RWPE1 (cell line): ENCODE data around the gene KRT84.

Experiments used
- CTCF ChIA-PET: fragments of 350-600 bp; sonication (Branson Sonifier 250); formaldehyde crosslinking; extraction: SDS; loops from one replicate; lab custom pipeline; 2021; lab: Yijun Ruan, JAX
- POLR2A ChIA-PET: fragments of 400-600 bp; formaldehyde crosslinking; extraction: SDS; loops from one replicate; lab custom pipeline; 2020; ENCODE audit warnings: antibody characterized with exemption; ENCODE audit not compliant: low non-redundant PET; lab: Yijun Ruan, JAX
- DNase-seq: peaks from one replicate; pipeline ENCODE4 v3.0.0; 2012; ENCODE audit warnings: low spot score
- H3K27ac ChIP-seq: fragments of 450-650 bp; 2 replicates; pipeline ENCODE4 v1.5.1; 2017
- TF ChIP-seq, protein P1 (sequence below): fragments of 450-650 bp; conservative IDR thresholded peaks from 2 replicates; pipeline ENCODE4 v1.5.1; 2017; ENCODE audit warnings: low read depth, mild to moderate bottlenecking

KRT84 gene

DNA sequence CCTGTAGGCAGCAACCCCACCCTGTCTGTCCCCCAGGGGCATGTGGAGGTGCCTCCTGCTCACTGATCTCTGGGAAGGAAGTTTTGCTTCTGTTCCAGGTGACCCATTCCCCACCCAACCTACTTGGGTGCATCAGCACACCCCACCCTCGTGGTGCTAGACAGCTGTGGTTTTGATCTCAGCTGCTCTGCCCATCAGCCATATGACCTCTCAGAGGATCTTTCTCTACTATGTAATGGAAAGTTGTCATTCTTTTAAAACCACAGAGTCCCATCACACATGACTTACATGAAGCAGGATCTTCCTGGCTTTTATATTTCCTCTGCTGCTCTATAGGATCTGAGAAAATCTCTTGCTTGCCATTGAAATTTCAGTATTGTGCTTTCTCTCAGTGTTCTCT lies 34.2 kb upstream of the KRT84 start:
- ChIA-PET POLR2A (no interaction called here), CTCF (no interaction called here)
- TF ChIP-seq, protein P1, sequence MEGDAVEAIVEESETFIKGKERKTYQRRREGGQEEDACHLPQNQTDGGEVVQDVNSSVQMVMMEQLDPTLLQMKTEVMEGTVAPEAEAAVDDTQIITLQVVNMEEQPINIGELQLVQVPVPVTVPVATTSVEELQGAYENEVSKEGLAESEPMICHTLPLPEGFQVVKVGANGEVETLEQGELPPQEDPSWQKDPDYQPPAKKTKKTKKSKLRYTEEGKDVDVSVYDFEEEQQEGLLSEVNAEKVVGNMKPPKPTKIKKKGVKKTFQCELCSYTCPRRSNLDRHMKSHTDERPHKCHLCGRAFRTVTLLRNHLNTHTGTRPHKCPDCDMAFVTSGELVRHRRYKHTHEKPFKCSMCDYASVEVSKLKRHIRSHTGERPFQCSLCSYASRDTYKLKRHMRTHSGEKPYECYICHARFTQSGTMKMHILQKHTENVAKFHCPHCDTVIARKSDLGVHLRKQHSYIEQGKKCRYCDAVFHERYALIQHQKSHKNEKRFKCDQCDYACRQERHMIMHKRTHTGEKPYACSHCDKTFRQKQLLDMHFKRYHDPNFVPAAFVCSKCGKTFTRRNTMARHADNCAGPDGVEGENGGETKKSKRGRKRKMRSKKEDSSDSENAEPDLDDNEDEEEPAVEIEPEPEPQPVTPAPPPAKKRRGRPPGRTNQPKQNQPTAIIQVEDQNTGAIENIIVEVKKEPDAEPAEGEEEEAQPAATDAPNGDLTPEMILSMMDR: no peak
- no peak overlapping the region for H3K27ac ChIP-seq
- no peak for DNase-seq

DNA sequence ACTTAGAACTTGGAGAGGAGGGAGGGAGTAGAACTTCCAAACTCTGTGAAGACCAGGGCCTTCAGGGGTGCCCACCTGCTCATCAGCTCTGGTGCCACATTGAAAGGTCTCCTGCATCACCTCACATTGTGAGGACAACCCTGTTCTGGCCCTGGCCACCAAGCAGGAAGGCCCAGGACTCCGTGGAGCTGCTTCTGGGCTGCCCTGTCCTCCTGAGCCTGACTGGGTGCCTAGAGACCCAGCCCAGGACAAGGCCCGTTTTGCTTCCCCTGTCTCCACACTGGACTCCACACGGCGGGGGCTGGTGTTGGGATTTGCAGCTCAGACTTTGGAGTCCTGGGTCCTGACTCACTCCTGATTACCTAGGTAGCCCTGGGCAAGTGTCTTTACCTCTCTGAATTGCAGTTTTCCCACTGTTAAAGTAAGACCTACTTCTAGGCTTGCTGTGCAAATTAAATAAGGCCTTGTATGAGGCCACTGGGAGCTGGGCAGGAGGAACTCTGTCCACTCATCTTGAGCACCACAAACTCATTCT lies 33.2 kb upstream of the KRT84 start:
- TF ChIP-seq, protein P1: no peak
- no peak overlapping the region for H3K27ac ChIP-seq
- CTCF ChIA-PET: no interaction called here
- no peak for DNase-seq
- POLR2A ChIA-PET: no interaction called here

DNA sequence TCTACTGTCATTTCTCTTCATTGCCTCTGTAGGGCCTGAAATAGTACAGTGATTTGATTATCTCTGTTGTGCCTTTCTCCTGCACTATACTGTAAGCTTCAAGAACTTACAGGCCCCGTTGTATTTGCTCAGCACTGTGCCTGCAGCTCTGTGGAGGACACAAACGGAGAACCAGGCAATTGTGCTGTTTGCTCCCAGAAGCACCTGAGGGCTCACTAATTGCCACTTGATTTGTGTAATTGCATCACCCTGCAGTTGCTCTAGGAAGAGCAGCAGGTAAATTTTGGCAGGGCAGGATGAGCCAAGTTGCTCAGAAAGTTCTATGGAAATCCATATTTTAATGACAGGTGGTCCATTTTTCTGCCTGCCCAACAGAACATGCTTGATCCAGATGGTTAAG lies 32.3 kb upstream of the KRT84 start:
- POLR2A ChIA-PET: no interaction called here
- no peak for DNase-seq
- CTCF ChIA-PET: interaction anchor here (0.5 kb wide), 1 partner anchor 461 kb away, joined by 3 read pairs; no protein-coding TSS in a partner anchor
- H3K27ac ChIP-seq: peak overlapping the region; percentile 23
- TF ChIP-seq, protein P1: no peak

DNA sequence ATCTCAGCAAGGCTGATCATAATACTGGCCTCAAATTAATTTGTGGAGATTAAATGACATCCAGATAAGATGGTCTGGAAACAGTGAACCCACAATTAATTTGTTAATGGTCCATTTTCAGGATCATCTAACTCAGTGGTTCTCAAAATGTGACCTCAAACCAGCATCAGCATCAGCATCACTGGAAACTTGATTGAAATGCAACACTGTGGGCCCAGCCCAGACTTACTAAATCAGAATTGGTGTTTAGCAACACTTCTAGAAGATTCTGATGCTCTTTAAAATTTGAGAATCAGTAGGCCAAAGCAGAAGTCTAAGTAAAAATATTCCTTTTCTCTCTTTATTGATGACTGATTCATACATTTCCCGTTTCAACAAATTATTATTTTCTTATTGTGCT lies 31.3 kb upstream of the KRT84 start:
- ChIA-PET CTCF (no interaction called here), POLR2A (no interaction called here)
- no peak for DNase-seq
- H3K27ac ChIP-seq: no peak overlapping the region
- TF ChIP-seq, protein P1: no peak

DNA sequence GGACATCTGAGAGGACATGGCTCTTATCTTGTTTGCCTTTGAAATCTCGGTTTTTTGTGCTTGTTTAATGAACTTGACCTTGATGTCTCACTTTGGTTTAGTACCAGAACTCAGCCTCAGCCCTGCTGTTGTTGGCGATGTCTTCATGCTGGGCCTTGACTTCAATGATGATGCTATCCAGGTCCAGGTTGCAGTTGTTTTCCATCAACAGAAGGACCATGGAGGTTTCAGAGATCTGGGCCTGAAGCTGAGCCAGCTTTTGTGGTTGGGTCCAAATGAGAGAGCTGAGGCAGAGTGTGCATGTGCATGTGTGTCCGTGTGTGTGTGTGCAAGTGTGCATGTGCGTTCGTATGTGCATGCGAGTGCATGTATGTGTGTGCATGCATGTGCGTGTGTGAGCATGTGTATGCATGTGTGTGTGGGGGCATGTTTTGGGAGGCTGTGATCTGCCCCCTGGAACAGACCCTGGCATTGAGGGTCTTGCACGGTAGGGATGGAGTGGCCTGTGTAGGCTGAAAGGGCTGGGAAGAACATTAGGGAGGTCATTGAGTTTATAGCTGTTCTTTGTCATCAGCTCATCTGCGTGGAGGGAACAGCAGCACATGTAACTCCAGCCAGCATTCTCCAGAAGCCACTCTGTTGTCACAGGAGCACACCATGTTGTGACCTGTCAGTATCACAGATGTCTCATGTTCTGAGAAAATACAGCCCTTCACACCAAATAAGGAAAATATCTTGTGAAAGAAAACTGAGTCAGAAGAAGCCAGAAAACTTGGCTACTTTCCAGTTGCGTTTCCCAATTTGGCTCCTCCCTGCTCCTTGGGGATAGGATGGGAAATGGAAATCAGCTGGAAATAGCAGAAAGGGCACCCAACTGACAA lies 30.7 kb upstream of the KRT84 start:
- ChIA-PET POLR2A (no interaction called here), CTCF (interaction anchor here (0.6 kb wide), 1 partner anchor 10 kb away, joined by 3 read pairs; the partner anchor contains the start of gene KRT82)
- H3K27ac ChIP-seq: peak overlapping the region; percentile 72
- TF ChIP-seq, protein P1: no peak
- peak; percentile 81 for DNase-seq

DNA sequence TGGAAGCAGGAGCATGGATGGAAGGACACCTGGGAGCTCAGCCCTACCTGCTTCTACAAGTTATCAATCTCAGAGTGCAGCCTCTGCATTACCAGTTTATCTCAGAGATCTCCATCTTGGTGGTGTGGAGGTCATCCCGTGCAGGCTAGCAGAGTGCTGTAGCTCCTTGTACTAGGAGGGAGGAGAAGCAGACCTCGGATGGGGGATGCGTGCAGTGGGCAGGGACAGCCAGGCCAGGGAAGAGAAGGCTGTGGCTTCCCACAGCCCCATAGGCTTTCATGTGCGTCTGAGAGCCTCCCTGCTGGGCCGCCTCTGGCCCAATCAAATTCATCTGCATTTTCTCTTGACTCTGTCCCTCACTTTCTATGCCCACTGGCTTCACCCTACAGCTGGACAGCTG lies 29.5 kb upstream of the KRT84 start:
- no peak for DNase-seq
- CTCF ChIA-PET: no interaction called here
- H3K27ac ChIP-seq: no peak overlapping the region
- POLR2A ChIA-PET: no interaction called here
- TF ChIP-seq, protein P1: no peak
